Measurements from ENCODE around the gene WFS1.

WFS1 gene

GRCh38 chr4:6342530-6343293 is 73.1 kb downstream of the WFS1 start:
- peak; percentile 91 for DNase-seq

- DNase-seq, result peak; percentile 16
These were observed 74.3 kb downstream of the WFS1 start for GRCh38 chr4:6343939-6344408.

GRCh38 chr4:6345096-6345830 is 75.6 kb downstream of the WFS1 start:
- peak; percentile 17 for DNase-seq

GRCh38 chr4:6345866-6346265 is 76.2 kb downstream of the WFS1 start:
- no peak for DNase-seq

- DNase-seq, result no peak
These were observed 76.9 kb downstream of the WFS1 start for GRCh38 chr4:6346373-6347110.

GRCh38 chr4:6347511-6348045 is 77.9 kb downstream of the WFS1 start:
- DNase-seq, result no peak

GRCh38 chr4:6348408-6348807 is 78.8 kb downstream of the WFS1 start:
- DNase-seq, result no peak

GRCh38 chr4:6349896-6350603 is 80.4 kb downstream of the WFS1 start:
- no peak for DNase-seq

- no peak for DNase-seq
These were observed 81.0 kb downstream of the WFS1 start for GRCh38 chr4:6350646-6351045.

- DNase-seq, result no peak
These were observed 81.8 kb downstream of the WFS1 start for GRCh38 chr4:6351246-6352000.

- peak; percentile 60 for DNase-seq
These were observed 82.5 kb downstream of the WFS1 start for GRCh38 chr4:6352031-6352692.
